HuH-7.5 (cell line): ENCODE results near the gene OPCML.

Experiments used
- DNase-seq: peaks from one replicate; pipeline ENCODE4 v3.0.0; 2011; ENCODE audit warnings: low spot score

Gene OPCML

DNA sequence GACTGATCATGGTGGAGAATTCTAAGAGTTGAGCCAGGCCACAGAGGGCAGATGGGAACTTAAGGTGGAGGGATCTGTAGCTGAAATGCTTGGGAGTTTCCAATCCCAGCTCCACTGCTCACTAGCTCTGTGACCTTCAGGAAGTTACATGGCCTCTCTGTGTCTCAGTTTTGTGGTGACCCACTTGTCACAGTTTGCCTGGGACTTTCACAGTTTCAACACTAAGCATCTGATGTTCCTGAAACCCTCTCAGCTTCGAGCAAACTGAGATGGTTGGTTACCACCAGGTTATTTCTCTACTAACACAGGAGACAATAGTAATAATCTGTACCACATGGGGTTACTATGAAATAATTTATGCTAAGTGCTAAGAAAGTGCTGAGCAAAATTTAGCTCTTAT lies 505.3 kb downstream of the OPCML start:
- DNase-seq = no peak

DNA sequence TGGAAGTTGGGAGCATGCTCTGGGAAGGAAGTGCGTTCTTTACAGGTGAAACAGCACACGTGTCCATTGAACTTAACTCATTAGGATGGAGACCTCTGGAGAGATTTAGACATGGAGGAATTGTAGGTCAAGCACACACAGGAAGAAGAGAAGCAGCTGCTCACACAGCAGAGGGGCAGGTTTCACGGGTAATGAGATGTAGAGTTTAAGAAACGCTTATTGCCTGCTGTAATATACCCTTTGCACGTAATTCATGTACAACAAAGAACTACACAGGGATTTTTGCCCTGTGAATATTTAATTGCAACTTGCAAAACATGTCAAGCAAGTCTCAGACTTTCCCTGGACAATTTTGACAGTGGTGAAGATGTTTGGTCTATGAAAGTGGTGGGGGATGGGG lies 508.0 kb downstream of the OPCML start:
- DNase-seq = no peak

DNA sequence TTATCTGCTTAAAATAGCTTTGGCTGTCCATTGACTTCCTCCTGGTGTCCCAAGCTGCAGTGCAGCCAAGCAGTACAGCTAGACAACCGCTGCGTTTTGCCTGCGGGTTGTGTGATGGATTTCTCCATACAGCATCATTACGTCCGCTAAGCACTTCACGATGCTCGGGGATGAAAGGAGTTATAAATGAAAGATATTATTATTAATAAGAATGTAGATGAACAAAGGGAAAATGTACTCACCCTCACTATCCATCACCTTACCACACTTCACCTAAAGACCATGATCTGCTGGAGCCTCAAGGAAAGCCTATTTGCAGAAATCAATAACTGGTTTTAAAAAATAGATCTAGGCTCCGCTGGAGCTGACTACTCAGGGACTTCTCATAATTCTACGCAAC lies 509.1 kb downstream of the OPCML start:
- no peak for DNase-seq

GRCh38 chr11:133021553-133021952 lies 510.7 kb downstream of the OPCML start:
- no peak for DNase-seq

DNA sequence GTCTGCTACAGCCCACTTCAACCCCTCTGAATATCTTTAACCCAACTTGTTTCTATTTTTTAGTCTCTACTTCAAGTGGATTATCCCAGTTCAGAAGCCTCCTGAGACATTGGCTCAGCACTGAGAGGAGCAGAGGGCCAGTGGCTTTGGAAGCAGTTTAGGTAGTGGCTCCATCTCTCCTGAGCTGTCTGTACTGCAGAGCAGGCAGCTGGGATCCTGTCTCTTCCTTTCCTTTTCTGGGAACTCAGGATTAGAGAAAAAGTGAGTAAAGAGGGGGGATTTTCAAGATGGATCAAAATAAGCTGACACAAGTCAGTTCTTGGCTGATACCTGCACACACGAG lies 512.0 kb downstream of the OPCML start:
- no peak for DNase-seq

DNA sequence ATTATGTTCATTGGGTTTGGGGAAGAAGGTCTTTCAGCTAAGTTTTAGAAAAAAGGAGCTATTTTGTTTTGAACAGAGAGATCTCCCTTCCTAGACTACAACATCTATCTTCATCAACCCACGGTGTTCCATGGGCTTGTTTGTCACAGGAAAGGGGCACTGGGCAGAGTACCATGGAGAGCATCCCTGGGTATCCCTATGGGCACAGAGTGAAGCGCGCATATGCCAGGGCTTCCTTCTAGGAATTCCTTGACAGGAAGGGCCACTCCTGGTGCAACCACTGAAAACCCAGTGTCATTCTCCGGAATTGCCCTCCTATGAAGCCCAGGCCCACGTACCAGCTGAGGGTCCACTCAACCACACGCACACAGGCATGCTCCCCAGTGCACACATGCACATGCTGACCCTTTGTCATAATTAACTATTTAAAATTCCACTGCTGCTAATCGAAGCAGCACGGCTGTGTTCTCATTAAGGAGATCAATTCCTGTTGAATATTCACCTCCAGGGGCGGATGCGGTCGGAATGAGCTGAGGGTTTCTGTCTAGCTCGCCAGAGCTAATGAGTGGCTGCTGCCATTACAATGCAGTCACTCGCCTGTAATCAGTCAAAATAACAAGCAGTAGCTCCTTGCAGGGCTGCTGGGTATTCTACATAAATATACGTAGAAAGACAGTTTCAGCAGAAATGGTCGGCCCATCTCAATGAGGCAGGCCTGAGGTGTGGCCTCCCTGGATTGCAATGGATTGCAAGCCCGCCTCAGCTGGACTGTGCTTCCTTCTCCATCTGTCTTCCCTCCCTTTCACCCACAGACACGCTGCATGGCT lies 512.5 kb downstream of the OPCML start:
- DNase-seq = no peak

DNA sequence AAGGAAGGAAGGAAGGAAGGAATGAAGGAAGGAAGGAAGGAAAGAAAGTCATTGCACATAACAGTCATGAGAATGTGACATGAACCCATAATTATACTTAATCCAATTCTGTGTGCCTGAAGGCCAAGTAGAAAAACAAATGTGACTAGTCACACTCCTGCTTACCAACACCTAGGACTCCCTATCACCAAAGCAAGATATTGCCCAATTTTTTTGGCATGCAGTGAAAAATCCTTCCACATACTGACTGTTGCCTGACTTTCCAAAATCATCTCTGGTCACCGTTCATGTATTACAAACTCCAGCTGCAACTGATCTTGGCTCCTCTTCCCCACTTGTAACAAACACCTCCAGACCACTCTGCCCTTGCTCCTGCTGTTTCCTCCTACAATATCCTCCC lies 516.8 kb downstream of the OPCML start:
- DNase-seq = no peak

GRCh38 chr11:133014337-133014736 lies 518.0 kb downstream of the OPCML start:
- no peak for DNase-seq

DNA sequence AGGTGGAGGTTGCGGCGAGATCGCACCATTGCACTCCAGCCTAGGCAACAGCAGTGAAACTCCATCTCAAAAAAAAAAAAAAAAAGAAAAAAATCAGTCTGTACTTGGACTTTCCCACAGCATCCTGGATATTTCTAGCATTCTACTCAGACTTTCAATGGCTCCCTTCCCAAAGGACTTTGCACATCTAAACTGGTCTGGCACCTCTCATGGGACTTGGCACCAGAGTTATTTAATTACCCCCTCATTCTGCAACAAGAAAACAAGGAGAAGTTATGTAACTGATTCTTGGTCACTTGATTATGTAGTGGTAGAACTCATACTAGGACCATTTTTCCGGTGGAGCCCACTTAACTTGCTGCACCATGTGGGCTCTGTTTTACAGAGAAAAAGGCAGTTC lies 519.5 kb downstream of the OPCML start:
- no peak for DNase-seq

DNA sequence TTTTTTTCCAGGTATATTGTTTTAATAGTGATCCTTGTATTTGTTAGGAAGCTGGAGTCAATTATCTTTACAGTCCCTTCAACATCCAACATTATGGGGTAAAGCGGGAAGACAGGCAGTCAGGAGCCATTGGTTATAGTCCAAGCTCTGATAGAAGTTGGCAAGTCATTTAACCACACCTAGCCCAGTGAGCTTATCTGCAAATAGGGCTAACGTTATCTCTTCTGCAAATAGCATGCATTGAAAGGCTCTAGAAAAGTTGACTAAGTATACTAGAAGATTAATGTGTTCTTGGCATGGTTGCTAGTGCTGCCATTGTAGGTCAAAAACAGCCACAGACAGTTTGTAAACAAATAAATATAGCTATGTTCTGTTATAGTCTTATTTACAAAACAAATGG lies 520.7 kb downstream of the OPCML start:
- DNase-seq = no peak

DNA sequence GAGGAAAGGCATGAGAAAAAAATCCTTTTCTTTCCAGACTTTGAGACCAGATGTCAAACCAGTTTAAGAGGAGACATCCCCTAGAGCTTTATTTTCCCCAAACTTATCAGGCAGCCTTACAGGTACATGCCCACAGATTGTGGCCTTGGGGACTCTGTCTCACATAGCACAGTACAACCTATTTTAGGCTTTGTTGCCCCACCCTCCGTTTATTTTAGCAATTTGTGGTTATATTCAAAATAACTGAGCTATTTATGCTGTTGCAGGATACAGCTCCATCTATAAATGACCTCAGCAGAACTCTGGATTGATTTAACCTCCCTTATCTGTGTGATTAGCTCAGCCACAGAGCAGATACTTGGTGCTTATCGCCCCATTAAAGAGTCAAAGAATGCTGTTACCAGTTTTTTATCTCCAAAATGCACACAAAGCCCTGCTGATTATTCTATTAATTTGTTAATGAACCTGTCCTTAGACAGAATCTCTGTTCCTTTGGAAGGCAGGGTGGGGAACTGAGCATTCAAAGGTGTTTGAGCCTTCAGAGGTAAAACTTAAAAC lies 525.2 kb downstream of the OPCML start:
- no peak for DNase-seq

DNA sequence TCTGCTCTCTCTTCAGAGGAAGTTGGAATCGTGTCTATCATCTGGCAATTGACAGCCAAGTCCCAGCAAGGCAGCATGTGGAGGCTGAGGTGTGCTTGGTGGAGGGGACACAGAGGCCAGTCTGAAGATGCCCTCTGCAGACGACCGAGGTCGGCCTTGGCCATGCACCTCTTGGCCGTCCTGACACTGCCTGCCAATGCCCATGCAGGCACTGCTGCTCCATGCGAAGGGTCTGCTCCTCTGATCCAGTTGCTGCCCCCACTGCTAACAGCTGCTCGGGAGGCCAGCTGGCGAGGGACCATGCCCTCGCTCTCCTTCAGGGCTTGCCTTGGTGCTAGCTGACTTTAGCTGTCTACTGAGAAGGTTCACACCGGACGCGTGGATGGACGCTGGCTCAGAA lies 527.9 kb downstream of the OPCML start:
- no peak for DNase-seq

GRCh38 chr11:132999516-132999915 lies 532.8 kb downstream of the OPCML start:
- DNase-seq = no peak

- DNase-seq = no peak
Observed at GRCh38 chr11:132999031-132999430, 533.3 kb downstream of the OPCML start.

DNA sequence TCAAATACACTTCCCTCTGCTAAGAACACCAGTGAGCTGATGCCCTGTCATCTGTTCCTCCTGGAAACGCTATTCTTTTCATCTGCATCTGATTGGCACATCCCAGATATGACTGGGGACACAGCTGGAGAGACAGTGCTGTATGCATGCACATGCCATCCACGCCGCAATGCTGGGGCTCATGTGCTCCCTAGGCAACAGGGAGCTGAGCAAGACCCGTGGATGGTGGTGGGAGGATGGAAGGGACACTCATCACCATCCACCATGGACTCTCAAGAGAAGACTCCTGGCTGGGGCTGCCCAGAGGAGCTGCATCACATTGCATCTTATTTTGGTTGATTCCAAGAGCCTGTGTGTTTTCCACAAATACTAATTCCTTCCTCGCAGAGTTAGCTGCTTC lies 534.9 kb downstream of the OPCML start:
- DNase-seq = no peak

DNA sequence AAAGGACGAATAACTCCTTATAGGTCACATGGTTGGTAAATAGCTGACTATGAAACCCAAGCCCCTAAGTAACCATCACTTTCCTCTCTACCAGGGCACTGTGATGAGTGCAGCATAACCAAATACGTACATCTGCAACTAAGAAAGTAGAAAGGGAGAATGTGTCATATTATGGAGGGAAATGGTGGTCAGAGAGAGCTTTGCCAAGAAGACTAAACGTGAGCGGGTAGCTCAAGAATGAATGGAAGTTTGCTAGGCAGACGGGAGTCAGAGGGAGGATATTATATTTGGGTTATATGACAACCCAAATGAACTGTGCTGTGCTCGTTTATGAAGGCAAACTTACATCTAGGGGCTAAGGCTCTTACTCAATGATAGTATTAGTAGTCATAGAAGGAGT lies 537.3 kb downstream of the OPCML start:
- no peak for DNase-seq

DNA sequence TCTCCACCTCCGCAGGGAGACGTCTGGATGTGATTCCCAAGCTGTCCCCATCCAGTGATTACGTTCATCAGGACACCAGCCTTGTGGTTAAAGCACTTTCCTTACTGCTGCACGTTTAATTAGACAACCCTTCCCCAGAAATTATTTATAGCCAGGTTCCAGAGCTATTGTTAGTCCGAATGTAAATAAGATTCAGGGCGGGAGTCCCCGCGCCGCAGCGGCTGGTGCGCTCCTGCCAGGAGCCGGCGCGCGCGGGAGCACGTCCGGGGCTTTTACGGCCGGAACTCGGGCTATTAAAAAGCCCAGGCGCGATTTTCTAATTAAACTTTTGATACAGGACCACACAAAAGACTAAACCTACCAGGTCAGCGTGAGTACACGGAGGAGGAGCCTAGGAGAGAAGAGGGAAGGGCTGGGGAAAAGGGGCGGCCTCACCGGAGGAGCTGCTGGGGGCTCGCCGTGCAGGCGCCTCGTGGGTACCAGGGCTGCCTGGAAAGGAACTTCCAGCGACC lies 538.3 kb downstream of the OPCML start:
- DNase-seq = no peak

GRCh38 chr11:132992838-132993631 lies 539.3 kb downstream of the OPCML start:
- DNase-seq = no peak

- DNase-seq = no peak
Observed at GRCh38 chr11:132988411-132988810, 543.9 kb downstream of the OPCML start.

DNA sequence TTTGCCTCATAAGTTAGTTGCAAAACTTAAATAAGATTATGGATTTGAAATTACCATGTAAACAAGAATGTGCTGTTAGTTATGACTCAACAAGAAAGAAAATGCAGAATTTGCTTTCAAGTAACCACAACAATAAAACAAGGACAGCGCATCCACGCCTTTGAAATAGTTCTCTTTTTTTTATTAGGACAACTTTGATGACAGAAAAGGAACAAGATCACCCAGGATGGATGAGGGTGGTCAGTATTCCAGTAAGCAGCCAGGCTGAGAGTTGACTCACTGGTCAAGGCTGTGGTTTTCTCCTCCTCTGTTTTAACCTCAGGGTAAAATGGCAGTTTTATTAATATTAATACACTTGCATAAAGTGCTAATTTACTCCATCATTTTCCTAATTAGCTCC lies 544.4 kb downstream of the OPCML start:
- DNase-seq = no peak

DNA sequence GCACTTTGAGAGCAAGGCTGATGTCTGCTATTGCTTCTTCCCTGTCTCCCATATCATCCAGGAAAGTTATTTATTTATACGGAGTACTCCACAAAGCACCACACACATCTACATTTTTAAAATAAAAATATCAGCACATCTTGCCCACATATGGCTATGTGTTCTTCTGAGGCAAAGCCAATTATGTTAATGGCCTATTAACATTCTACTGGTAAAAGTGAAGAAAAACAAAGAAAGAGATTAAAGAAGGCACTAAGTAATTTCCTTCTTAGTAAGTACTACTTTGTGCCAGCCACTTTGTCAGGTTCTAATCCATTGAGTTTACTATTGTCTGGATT lies 548.7 kb downstream of the OPCML start:
- no peak for DNase-seq

DNA sequence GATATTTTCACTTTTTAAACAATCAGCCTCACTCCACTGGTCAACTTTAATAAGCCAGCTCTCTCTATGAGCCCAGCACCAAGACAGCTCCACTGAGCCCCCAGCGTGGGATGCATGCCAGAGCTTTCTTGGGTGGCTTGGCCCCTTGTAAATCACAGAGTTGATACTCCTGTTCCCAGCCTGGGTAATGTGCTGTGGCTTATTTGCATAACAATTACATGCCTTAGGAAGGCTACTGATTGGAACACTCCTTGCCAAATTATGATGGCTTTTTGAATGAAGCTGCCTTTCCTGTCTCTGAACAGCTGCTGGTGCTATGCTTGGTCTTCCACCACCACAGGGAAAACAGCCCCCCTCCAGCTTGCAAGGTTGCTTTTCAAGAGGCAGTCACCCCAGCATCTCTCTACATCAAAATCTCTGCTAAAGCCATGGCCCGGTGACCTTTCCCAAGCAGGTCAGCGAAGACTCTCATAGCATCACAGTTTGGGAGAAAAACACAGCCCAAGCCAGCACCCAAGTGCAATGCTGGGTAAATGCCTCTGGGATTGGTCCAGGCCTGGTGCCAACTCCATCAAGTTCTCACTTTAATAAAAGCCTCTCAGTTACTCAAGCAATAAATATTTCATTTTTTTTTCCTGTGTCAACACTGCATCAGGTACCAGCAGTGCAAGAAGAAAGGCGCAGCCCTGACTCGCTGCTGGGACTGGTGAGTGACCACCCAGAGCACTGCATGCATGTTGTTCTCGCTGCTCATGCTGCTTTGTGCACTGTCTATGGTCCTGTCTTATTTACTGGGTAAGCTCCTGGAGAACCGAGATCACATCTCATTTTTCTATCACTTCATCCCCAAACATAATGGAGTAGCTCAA lies 549.3 kb downstream of the OPCML start:
- DNase-seq = no peak
